ENCODE data around the gene SLC7A1. TPM values are rescaled to one million over a fixed set of nuclear protein-coding genes. Genes with fewer than 3 reads are reported as not detected.

Gene SLC7A1
- total and polyA plus RNA-seq, 2 of the 8 experiments (the other 6 are each of a cell fraction or from before 2014, with no cell fraction given) = 26.8 to 114 TPM

- no peak for TF ChIP-seq ATF2 (IDR thresholded peaks at IDR 0.05; ENCODE audit: low read length)
- TF ChIP-seq TBP (IDR thresholded peaks at IDR 0.05; ENCODE audit: low read depth, low read length) = no peak
- no peak for TF ChIP-seq TCF12 (IDR thresholded peaks at IDR 0.05; ENCODE audit: low read depth, low read length)
- no peak for TF ChIP-seq TAF1 (IDR thresholded peaks at IDR 0.05; ENCODE audit: low read depth, low read length)
- no peak for TF ChIP-seq KDM4A (IDR thresholded peaks at IDR 0.05; ENCODE audit: low read depth, low read length, severe bottlenecking)
Observed at GRCh38 chr13:29482504-29482903, 113.0 kb downstream of the SLC7A1 start (continued).

Data from H1 (cell line).